HepG2 (cell line): ENCODE measurements around the gene EFEMP2. TPM values are rescaled to one million over a fixed set of nuclear protein-coding genes. Genes with fewer than 3 reads are reported as not detected.

Experiments
- BATF2 ChIP-seq: sonication (generic); formaldehyde crosslinking; IDR thresholded peaks from 2 replicates; pipeline ENCODE4 v1.8.0; 2022; ENCODE audit warnings: mild to moderate bottlenecking, missing genetic modification reagents, moderate library complexity
- BRD4 ChIP-seq: sonication (generic); formaldehyde crosslinking; IDR thresholded peaks from 2 replicates; pipeline ENCODE4 v1.4.0; 2020; ENCODE audit warnings: missing genetic modification reagents
- CENPT ChIP-seq: sonication (generic); formaldehyde crosslinking; IDR thresholded peaks from 2 replicates; pipeline ENCODE4 v1.8.0; 2022; ENCODE audit warnings: low read depth, mild to moderate bottlenecking, moderate library complexity, missing genetic modification reagents
- ELF4 ChIP-seq: sonication (generic); formaldehyde crosslinking; IDR thresholded peaks from 2 replicates; pipeline ENCODE4 v1.5.0; 2020; ENCODE audit warnings: missing genetic modification reagents, mild to moderate bottlenecking, moderate library complexity, borderline replicate concordance
- NFE2L2 ChIP-seq: fragments of 150-350 bp; IDR thresholded peaks from 2 replicates; pipeline ENCODE4 v1.6.1; 2014; ENCODE audit warnings: low read length
- NR1H2 ChIP-seq: sonication (generic); formaldehyde crosslinking; IDR thresholded peaks from 2 replicates; pipeline ENCODE4 v1.8.1; 2022; ENCODE audit warnings: low read depth, missing genetic modification reagents, borderline replicate concordance
- RFX3 ChIP-seq: IDR thresholded peaks from 2 replicates; pipeline ENCODE4 v1.6.1; 2016; ENCODE audit warnings: missing biosample characterization, missing genetic modification reagents
- SRF ChIP-seq: IDR thresholded peaks from 2 replicates; pipeline ENCODE4 v1.6.1; 2011; ENCODE audit warnings: mild to moderate bottlenecking, low read depth, low read length, moderate library complexity
- TP53 ChIP-seq: sonication (generic); formaldehyde crosslinking; conservative IDR thresholded peaks from 2 replicates; pipeline ENCODE4 v1.4.0; 2020; ENCODE audit warnings: missing genetic modification reagents
- ZBTB10 ChIP-seq: sonication (generic); formaldehyde crosslinking; IDR thresholded peaks from 2 replicates; pipeline ENCODE4 v1.4.0; 2020; ENCODE audit warnings: missing genetic modification reagents, borderline replicate concordance
- ZNF205 ChIP-seq: IDR thresholded peaks from 2 replicates; pipeline ENCODE4 v1.6.1; 2018; ENCODE audit warnings: missing biosample characterization, missing genetic modification reagents
- ZNF280B ChIP-seq: sonication (generic); formaldehyde crosslinking; IDR thresholded peaks from 2 replicates; pipeline ENCODE4 v1.5.0; 2020; ENCODE audit warnings: missing genetic modification reagents, mild to moderate bottlenecking, borderline replicate concordance
- ZNF343 ChIP-seq: sonication (generic); formaldehyde crosslinking; IDR thresholded peaks from 2 replicates; pipeline ENCODE4 v1.4.0; 2020; ENCODE audit warnings: mild to moderate bottlenecking, missing genetic modification reagents
- ZNF367 ChIP-seq: sonication (generic); formaldehyde crosslinking; IDR thresholded peaks from 2 replicates; pipeline ENCODE4 v1.4.0; 2020; ENCODE audit warnings: missing genetic modification reagents, borderline replicate concordance
- ZNF615 ChIP-seq: sonication (generic); formaldehyde crosslinking; IDR thresholded peaks from 2 replicates; pipeline ENCODE4 v1.5.0; 2020; ENCODE audit warnings: mild to moderate bottlenecking, missing genetic modification reagents, borderline replicate concordance
- ZNF772 ChIP-seq: sonication (generic); formaldehyde crosslinking; IDR thresholded peaks from 2 replicates; pipeline ENCODE4 v1.5.0; 2020; ENCODE audit warnings: mild to moderate bottlenecking, missing genetic modification reagents
- ZNF780A ChIP-seq: sonication (generic); formaldehyde crosslinking; IDR thresholded peaks from 2 replicates; pipeline ENCODE4 v1.8.0; 2022; ENCODE audit warnings: mild to moderate bottlenecking, missing genetic modification reagents, moderate library complexity
- polyA plus RNA-seq, 8 experiments: library from polyadenylated mRNA; depleted of rRNA in 3 of 8; stranded (reverse) in 7 of 8; unstranded in 1 of 8; fragments of >200 nt; fragmentation: Illumina TruSeq in 4 of 8; extraction: Trizol in 4 of 8; gene quantifications; 2 replicates each; pipeline versions ENCODE4 v1.2.1 to v1.2.3, GENCODE V29; 2011 to 2016; ENCODE audit warnings: low read depth in 4 of 8, missing spikeins in 1 of 8, mixed read lengths in 1 of 8; ENCODE audit not compliant: insufficient read depth in 1 of 8
- total RNA-seq, 5 experiments: library from RNA; depleted of rRNA; stranded (reverse); fragments of >200 nt; fragmentation: Illumina TruSeq; extraction: Trizol; gene quantifications; 2 replicates each; pipeline ENCODE4 v1.2.3, GENCODE V29; 2016; ENCODE audit warnings: low read depth in 1 of 5
- TF ChIP-seq, protein P1 (sequence below): sonication (generic); formaldehyde crosslinking; IDR thresholded peaks from 2 replicates; pipeline ENCODE4 v1.9.0; 2022; ENCODE audit warnings: low read depth, missing genetic modification reagents
- TF ChIP-seq, protein P2 (sequence below): sonication (generic); formaldehyde crosslinking; IDR thresholded peaks from 2 replicates; pipeline ENCODE4 v1.5.0; 2020; ENCODE audit warnings: mild to moderate bottlenecking, missing genetic modification reagents

The EFEMP2 gene
- total and polyA plus RNA-seq, 2 of the 13 experiments (the other 11 are each of a cell fraction or from before 2014, with no cell fraction given), result 7.4 to 29.7 TPM

GRCh38 chr11:65900125-65900898 lies 27.7 kb upstream of the EFEMP2 start, which contains the start of gene FOSL1 (continued):
- TF ChIP-seq, protein P1, sequence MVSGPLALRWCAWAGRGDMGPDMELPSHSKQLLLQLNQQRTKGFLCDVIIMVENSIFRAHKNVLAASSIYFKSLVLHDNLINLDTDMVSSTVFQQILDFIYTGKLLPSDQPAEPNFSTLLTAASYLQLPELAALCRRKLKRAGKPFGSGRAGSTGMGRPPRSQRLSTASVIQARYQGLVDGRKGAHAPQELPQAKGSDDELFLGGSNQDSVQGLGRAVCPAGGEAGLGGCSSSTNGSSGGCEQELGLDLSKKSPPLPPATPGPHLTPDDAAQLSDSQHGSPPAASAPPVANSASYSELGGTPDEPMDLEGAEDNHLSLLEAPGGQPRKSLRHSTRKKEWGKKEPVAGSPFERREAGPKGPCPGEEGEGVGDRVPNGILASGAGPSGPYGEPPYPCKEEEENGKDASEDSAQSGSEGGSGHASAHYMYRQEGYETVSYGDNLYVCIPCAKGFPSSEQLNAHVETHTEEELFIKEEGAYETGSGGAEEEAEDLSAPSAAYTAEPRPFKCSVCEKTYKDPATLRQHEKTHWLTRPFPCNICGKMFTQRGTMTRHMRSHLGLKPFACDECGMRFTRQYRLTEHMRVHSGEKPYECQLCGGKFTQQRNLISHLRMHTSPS (CRISPR knock-in tag), result no peak
- TF ChIP-seq ZNF615 (CRISPR knock-in tag) (no peak), BRD4 (CRISPR knock-in tag) (no peak), NFE2L2 (no peak), SRF (peak; percentile 99), ZNF780A (no peak), ZNF280B (CRISPR knock-in tag) (peak; percentile 21; the same call in 1 of the 2 replicates), RFX3 (CRISPR knock-in tag) (no peak), NR1H2 (no peak), ZNF343 (CRISPR knock-in tag) (no peak), CENPT (CRISPR knock-in tag) (no peak), ZNF205 (peak; percentile 35; the same call in 1 of the 2 replicates), TP53 (CRISPR knock-in tag) (no peak), ZNF367 (CRISPR knock-in tag) (no peak), BATF2 (no peak), ELF4 (CRISPR knock-in tag) (no peak), ZBTB10 (no peak; the same call in 1 of the 2 replicates), ZNF772 (no peak)
- TF ChIP-seq, protein P2, sequence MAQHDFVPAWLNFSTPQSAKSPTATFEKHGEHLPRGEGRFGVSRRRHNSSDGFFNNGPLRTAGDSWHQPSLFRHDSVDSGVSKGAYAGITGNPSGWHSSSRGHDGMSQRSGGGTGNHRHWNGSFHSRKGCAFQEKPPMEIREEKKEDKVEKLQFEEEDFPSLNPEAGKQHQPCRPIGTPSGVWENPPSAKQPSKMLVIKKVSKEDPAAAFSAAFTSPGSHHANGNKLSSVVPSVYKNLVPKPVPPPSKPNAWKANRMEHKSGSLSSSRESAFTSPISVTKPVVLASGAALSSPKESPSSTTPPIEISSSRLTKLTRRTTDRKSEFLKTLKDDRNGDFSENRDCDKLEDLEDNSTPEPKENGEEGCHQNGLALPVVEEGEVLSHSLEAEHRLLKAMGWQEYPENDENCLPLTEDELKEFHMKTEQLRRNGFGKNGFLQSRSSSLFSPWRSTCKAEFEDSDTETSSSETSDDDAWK, result no peak
